HG02798 (cell line): Measurements from ENCODE around the gene PCNT.
"Not testable (repeated sequence)": the region's sequence is repeated elsewhere in the genome, so short reads cannot be mapped to it uniquely, and the experiment has no call there.

Source experiments
- ATAC-seq: cut with Tn5 transposase; IDR thresholded peaks from one replicate; pipeline ENCODE4 v1.9.1; 2021; ENCODE audit warnings: mild to moderate bottlenecking; ENCODE audit not compliant: unreplicated experiment, poor library complexity

Gene PCNT

DNA sequence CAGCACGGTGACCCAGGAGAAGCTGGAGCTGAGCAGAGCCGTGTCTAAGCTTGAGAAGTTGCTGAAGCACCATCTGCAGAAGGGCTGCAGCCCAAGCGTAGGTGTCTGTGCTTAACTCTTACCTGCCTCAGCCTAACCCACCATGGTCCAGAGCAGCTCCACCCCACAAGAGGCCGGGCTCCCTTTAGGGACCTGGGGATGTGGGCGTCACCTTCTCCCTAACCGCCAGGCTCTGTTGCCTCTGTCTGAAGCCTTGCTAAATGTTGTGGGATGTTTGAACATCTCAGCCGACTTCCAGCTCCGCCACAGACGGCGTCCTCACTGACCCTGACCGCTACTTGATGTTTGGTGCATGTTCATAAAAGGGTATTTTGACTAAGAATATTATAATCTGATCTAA lies 114.3 kb downstream of the PCNT start:
- ATAC-seq, result no peak

DNA sequence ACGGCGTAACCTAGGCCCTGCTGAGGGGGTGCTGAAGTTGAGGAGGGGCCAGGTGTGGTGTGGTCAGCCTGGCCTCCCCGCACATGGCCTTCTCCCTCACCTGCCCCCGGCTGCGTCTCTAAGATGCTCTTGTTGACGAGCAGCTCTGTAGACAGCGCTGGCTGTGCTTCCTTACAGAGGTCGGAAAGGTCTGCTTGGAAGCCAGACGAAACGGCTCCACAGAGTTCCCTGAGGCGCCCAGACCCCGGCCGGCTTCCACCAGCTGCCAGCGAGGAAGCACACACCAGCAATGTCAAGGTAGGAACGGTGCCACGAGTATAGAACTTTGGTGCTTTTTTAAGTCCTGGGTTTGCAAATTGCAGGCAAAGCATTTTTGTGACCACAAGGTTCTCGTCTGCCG lies 116.0 kb downstream of the PCNT start:
- ATAC-seq, result no peak

DNA sequence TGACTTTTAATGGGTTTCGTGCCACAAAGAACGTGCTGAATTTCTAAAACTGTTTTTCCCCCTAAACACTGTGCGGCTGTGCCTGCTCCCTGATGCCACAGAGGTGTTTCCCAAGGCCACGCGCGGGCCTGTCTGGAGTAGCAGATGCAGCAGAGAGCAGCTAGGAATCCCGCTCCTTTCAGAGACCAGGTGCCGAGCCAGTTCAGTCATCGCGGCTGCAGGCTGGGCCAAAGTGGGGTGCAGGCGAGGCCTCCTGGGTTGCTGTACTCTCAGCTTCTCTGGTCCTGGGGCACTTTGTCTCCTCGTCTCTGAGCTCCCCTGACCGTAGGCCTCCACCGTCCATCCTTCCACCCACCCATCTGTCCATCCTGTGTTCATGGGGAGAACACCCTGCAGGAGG lies 117.4 kb downstream of the PCNT start:
- no peak for ATAC-seq

DNA sequence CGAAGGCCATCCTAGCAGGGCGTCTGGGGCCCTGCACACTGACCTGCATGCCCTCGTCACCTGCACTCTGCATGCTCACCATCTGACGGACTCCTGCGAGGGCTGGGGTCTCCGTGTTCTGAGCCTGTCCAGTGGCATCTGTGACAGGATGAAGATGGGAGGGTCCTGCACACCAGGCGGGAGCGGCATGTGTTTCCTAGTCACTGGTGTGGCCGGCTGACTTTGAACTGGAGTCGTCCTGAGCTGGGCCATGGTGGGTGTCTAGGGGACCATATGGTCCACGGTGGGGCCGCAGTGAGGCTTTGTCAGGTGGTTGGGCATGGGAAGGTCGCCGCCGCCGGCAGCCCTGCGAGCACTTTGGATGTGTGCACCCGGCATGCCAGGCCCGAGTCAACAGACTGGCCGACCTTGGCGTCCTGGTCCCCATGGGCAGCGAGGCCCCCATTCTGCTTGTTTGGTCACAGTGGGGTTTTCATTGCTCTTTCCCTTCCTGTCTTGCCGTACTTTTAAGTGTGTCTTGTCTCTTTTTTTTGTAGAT lies 118.1 kb downstream of the PCNT start:
- no peak for ATAC-seq

DNA sequence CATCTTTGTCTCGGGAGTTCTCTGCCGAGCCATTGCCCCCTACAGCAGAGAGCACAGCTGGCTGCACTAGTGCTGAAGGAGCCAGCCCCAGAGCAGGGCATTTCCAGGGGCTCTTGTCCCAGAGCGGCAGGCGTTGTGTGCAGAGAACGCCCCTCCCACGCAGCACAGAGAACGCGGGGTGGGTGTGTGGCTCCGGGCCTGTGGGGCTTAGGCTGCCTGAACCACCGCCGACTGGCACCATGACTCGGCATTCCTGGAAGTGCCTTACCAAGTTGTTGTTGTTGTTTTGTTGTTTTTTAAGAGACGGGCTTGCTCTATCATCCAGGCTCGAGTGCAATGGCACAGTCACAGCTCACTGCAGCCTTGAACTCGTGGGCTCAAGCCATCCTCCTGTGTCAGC lies 119.0 kb downstream of the PCNT start:
- ATAC-seq, result no peak

DNA sequence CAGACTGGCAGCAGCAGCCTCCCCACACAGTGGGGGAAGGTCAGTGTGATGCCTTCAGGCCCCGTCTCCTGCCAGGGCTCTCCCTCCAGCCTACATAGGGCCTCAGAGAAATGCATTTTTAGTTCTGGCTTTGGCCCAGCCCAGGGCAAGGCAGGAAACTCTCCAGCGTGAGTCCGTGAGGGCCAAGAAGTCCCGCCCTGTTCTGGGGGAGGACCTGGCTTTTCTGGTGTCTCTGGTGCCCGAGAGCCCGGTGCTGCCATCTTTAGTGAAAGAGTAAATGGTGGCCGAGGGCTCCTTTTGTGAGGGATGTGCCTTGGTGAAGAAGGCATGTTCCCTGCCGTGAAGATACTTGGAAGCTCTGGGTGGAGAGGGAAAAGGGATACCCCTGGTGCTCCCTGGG lies 120.0 kb downstream of the PCNT start:
- ATAC-seq, result no peak

DNA sequence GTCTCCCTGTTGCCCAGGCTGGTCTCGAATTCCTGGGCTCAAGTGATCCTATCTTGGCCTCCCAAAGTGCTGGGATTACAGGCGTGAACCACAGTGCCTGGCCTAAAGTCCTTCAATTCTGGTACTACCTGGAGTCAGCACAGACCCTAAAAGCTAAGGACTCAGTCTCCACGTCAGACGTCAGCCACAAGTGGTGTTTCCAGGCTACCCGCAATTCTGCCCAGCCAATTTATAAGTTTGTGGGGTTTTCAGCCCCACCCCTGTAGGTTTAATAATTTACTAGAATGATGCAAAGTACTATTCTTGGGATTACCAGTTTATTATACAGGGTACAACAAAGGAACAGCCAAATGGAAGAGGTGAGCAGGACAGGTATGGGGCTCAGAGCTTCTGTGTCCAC lies 124.2 kb downstream of the PCNT start:
- ATAC-seq, result no peak

DNA sequence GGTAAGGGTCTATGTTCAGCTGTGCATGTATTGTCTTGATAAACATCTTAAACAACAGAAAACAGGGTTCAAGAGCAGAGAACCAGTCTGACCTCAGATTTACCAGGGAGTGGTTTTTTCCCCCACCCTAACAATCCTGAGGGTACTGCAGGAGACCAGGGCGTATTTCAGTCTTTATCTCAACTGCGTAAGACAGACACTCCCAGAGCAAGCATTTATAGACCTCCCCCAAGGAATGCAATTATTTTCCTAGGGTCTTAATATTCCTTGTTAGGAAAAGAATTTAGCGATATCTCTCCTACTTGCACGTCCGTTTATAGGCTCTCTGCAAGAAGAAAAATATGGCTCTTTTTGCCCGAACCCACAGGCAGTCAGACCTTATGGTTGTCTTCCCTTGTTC lies 124.9 kb downstream of the PCNT start:
- not testable (repeated sequence) for ATAC-seq

DNA sequence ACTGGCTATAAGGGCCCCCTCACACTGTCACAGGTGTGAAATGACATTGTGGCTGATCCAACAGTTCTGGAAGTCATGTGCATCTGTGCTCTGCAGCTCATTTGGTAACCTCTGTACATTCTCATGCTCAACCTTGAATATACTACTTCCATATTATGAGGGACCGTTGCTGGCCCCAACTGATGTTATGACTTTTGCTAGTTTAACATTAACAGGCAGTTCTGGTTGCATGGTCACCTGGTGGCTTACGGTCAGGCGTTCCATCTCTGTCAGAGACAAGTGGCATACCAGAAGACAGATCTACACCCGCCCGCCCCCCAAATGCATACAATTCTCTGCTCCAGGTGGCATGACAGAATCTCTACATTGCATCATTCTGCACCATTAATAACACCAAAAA lies 128.8 kb downstream of the PCNT start:
- ATAC-seq, result no peak

DNA sequence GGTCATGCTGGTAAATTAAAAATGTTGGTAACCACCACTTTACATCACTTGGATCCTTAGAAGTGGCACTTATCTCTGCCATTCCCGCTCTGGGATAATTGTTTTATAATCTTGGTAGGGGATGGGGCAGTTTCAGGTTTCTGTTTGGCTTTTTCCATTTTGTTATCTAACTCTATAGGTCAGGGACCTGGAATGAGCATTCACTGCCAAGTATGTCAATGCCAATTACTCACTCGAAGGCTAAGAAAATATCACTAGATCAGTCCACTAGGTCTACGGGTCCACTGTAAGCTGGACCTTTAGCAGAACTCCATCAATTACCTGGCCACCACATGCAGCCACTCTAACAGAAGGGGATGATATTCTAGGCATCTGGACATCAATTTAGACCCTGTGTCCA lies 130.2 kb downstream of the PCNT start:
- ATAC-seq, result no peak

DNA sequence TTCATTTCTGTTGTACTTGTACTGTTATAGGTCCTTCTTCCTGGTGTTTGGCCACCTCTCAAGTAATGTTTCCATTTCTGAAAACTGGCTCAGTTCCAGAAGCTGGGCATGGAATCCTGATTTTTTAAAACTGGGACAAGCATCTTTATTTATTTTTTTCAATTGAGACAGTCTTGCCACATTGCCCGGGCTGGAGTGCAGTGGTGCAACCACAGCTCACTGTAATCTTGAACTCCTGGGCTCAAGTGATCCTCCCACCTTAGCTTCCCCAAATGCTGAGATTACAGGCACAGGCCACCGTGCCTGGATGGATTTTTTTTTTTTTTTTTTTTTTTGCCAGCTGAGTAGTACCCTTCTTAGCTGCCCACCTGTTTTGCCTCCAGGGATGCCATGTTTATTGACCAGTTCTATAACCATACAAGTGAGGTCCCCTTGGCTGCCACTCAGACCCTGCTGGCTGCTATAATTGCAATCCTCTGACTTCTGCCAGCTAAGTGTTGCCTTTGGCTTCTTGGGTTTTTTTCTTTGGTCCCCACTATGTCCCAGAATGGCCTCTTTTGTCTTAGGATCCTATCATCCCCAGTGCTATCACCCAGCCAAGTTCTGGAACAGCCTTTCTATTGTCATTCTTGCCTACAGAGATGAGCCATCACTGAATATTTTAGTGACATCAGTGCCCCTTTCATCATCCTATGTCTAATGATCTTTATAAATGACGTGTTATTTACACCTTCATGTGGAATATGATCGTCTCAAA lies 130.9 kb downstream of the PCNT start:
- ATAC-seq, result no peak

DNA sequence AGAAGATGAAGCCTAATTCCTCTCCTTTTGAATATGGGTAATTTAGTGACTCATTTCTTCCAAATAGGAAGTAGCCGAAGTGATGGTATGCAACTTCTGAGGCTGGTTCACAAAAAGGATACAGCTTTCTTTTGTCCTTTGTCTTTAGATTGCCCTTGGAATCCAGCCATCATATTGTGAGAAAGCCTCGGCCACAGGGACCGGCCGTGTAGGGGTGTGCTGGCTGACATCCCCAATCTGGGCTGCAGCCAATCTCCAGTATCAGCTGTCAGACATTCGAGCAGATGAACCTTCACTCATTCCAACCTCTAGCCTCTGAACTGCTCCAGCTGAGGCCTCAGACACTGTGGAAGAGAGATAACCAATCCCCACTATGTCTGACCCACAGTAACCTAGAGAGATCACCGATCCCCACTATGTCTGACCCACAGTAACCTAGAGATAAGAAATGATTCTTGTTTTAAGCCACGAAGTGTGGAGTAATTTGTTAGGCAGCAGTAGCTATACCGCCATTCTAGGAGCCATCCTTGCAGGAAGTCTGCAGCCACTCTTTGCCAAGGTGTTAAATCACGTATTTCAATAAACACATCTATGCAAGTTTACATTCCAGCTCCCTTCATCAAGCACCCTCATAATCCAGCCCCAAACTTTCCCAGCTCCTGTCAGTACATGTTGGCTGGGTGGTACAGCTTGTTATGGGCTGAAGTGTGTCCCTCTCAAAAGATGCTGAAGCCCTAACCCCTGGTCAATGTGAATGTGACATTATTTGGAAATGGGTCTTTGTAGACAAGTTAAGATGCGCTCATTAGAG lies 131.8 kb downstream of the PCNT start:
- no peak for ATAC-seq

DNA sequence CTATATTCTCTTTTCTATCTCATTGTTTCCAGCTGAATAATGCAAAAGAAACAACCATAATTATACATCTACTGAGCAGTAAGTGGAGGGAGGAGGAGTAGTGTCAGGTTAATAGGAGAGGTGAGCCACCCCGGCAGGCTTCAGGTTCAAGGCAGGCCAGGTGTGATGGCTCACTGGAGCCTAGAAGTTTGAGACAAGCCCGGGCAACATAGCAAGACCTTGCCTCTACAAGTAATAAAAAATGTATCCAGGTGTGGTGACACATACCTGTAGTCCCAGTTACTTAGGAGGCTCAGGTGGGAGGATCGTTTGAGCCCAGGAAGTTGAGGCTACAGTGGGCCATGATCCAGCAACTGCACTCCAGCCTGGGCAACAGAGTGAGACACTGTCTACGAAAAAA lies 132.8 kb downstream of the PCNT start:
- ATAC-seq, result no peak

DNA sequence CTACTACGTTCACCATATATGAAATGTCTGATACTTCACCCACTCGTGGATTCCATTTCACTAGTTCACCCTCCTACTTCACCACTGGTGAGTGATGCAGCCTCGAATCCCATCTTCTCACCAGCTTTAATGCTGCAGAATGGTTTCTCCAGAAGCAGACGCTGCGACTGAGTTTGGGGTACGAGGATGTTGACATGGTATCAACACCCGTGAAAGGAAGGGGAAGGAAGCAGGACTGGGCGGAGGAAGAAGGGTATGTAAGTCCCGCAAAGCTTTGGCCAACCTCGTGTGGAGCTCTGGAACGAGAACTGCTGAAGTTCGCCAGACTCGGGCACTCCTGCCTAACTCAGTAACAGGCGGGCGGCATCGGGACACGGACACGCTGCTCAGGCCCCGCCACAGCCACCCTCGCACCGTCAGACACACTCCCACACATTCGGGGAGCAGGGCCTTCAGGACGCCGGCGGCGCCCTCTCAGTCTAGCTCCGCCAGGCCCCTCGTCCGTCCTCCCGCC lies 133.9 kb downstream of the PCNT start:
- peak; percentile 18 for ATAC-seq

DNA sequence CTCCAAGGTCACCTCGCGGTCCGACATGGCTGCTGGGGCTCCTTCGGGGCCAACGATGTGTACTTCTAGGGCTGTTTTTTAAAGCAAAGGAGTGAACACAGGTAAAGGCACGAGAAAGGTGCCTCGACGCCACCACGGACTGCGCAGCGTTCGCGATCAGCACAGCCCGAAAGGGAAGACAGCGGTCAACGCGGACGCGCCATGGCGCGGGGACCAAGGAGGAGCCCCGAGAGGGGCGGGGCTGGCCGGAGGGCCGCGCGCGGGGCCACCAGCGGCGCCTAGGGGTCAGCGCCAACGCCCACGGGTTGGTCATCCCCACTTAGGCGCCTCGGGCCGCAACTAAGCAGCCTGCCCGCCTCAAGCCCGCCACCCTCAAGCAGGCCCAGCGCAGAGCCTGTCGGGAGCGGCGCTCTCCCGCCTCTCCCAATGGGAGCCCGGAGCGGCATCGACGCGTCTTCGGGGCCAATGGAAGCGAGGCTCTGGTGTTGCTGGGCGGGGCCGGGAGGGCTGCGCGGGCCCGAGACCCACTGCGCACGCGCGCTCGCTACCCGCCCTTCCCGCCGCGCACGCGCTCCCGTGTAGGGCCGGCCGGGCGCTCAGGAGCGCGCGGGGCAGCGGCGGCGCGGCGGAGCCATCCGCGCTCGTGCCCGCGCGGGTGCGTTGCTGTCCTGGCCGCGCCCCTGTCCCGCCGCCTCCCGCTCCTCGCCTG lies 134.5 kb downstream of the PCNT start, which contains the start of gene DIP2A:
Gene DIP2A, plus strand, starts transcription at position 577 of the 709 bp plus-strand sequence. CDS start 241 bp downstream, outside the sequence.
- ATAC-seq, result peak; percentile 95

DNA sequence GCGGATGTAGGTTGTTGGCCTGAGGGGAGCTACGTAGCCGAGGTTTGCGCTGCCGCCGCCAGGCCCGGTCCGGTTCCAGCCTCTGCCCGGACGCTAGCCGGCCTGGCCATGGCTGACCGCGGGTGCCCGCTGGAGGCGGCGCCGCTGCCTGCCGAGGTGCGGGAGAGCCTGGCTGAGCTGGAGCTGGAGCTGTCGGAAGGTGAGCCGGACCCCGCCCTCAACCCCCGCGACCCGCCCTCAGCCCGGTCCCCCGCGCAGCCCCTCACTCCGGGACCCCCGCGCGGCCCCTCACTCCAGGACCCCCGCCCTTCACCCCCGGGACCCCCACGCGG lies 135.0 kb downstream of the PCNT start:
- ATAC-seq, result no peak

DNA sequence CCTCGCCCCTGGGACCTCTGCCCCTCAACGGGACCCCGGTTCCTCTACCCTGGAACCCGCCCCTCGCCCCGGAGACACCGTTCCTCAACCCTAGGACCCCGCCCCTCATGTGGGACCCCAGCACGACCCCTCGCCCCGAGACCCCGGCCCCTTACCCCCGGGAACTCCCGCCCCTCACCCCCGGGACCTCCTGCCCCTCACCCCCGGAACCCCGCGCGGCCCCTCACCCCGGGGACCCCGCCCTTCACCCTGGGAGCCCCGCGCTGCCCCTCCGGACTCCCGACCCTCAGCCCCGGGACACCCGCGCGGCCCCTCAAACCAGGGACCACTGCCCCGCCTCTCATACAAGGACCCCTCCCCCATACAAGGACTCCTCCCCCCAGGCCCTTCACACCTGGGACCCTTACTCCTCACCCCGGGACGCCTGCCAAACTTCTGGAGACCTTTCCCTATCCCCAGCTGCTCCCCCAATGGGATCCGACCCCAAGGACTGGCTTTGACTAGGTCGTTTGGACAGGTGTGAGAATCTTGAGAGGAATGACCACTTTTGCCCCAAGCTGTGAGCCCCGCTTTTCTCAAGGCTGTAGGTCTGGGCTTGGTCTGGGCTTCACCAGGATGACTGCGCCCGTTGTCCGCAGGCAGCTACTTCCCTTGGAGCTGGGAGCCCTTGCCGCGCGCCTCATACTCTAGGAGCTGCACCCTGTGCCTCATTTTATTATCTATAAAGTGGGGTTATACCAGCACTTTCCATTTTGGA lies 135.6 kb downstream of the PCNT start:
- no peak for ATAC-seq

DNA sequence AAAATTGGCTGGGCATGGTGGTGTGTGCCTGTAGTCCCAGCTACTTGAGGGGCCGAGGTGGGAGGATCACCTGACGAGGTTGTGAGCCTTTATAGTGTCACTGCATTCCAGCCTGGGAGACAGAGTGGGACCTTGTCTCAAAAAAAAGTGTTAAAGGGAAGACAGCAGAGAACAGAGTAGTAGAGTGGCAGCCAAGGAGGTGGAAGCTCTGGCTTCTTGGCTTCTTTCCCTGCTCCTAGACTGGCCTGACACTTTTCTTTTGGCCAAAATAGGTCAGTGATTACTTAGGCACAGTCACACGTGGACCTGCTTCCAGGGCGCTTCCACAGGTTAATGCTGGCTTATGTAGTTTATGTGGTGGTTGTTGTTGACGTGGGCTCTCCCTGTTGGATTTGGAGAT lies 138.0 kb downstream of the PCNT start:
- ATAC-seq, result no peak

DNA sequence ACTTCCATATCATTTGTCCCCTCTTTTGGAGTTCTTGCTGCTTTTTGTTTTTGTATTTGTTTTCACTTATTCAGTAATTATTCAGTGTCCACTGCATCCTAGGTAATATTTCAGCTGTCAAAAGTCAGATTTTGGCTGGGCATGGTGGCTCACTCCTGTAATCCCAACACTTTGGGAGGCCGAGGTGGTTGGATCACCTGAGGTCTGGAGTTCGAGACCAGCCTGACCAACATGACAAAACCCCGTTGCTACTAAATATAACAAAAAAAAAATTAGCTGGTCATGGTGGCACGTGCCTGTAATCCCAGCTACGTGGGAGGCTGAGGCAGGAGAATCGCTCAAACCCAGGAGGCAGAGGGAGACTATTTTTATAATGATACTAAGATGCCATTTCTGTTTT lies 141.2 kb downstream of the PCNT start:
- not testable (repeated sequence) for ATAC-seq

DNA sequence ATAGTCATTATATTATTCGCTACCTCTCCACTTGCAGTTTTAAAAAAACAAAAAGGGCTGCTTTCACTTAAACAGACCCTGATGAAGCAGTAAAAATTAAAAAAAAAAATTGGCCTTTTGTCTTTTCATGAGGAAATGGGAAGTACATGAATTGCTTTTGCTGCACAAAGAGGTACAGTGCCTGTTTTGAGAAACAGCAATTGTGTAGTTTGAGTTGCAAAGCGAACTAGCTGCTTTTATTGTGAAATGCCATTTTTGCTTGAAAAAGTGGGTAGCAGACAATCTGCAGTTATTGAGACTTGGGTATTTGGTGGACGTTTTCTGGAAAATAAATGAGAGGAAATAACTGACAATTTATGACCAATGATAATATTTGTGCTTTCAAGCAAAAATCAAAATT lies 141.7 kb downstream of the PCNT start:
- ATAC-seq, result no peak
